Tibial artery (tissue), 4 donors: Measurements from ENCODE around the gene MBD3L5.
"Not testable (repeated sequence)": the region's sequence is repeated elsewhere in the genome, so short reads cannot be mapped to it uniquely, and the experiment has no call there.

Experiments used
- DNase-seq, 2 donors: peaks; one replicate each; pipeline ENCODE4 v3.0.0-alpha.2; 2019
- H3K27ac ChIP-seq, 2 donors: fragments of 200-600 bp; sonication (generic) in 1 of 2; 1 replicate in 1 of 2; 2 replicates in 1 of 2; pipeline ENCODE4 v1.5.1; 2018 to 2019; ENCODE audit warnings: mild to moderate bottlenecking in 1 of 2
- H3K27me3 ChIP-seq, 2 donors: fragments of 200-600 bp; sonication (generic) in 1 of 2; one replicate each; pipeline versions ENCODE4 v1.5.1 to v1.6.0; 2016 to 2019
- H3K36me3 ChIP-seq, 3 donors: fragments of 200-600 bp; sonication (generic) in 2 of 3; one replicate each; pipeline ENCODE4 v1.5.1; 2016 to 2019; ENCODE audit warnings: mild to moderate bottlenecking in 2 of 3
- H3K4me1 ChIP-seq, 4 donors: fragments of 200-600 bp; sonication (generic) in 2 of 4; 1 replicate in 3 of 4; 2 replicates in 1 of 4; pipeline ENCODE4 v1.5.1; 2016 to 2019
- H3K4me3 ChIP-seq, 2 donors: fragments of 200-600 bp; sonication (generic) in 1 of 2; 1 replicate in 1 of 2; 2 replicates in 1 of 2; pipeline ENCODE4 v1.5.1; 2018 to 2019; ENCODE audit warnings: mild to moderate bottlenecking in 2 of 2
- H3K9me3 ChIP-seq, 3 donors: fragments of 200-600 bp; sonication (generic) in 1 of 3; one replicate each; pipeline ENCODE4 v1.5.1; 2016 to 2019
- CTCF ChIP-seq, 2 experiments: fragments of 200-600 bp in 1 of 2; fragments of 450-650 bp in 1 of 2; IDR thresholded peaks; one replicate each; pipeline ENCODE4 v1.5.1; 2017 to 2019; ENCODE audit warnings: antibody characterized with exemption in 2 of 2, mild to moderate bottlenecking in 1 of 2, moderate library complexity in 1 of 2
- intact Hi-C: fragments of 100-400 bp; cut with DNase I; formaldehyde crosslinking; loops from one replicate; pipeline ENCODE4 v1.15.0; 2023; ENCODE audit warnings: low total_unique reads

Gene MBD3L5

GRCh38 chr19:7030278-7030677, at the start of gene MBD3L5:
TSS of gene MBD3L5 (plus strand) at chr19:7030578. CDS start at chr19:7030612, 34 bp downstream.
- intact Hi-C loops, H3K36me3 ChIP-seq, DNase-seq, H3K4me3 ChIP-seq, H3K9me3 ChIP-seq, H3K4me1 ChIP-seq, H3K27ac ChIP-seq, H3K27me3 ChIP-seq: not testable (repeated sequence)

GRCh38 chr19:6983448-6983847, 46.9 kb upstream of the MBD3L5 start:
- Histone ChIP-seq H3K4me3 (no peak overlapping the region), H3K36me3 (no peaks in the 10 kb centered on the region), H3K9me3 (peaks cover 0 to 17% (median 12%) of the 10 kb centered on the region in 3 donors), H3K4me1 (no peaks in the 10 kb centered on the region), H3K27me3 (no peaks in the 10 kb centered on the region), H3K27ac (no peak overlapping the region)
- intact Hi-C loops = no loop called here
- DNase-seq = no peak
- TF ChIP-seq CTCF (IDR thresholded peaks at IDR 0.05) = no peak

- Histone ChIP-seq H3K27ac (no peak overlapping the region), H3K9me3 (peaks cover 0 to 17% (median 10%) of the 10 kb centered on the region in 3 donors), H3K4me3 (no peak overlapping the region), H3K27me3 (no peaks in the 10 kb centered on the region), H3K4me1 (no peaks in the 10 kb centered on the region), H3K36me3 (no peaks in the 10 kb centered on the region)
- no peak for DNase-seq
- intact Hi-C loops = no loop called here
- no peak for TF ChIP-seq CTCF (IDR thresholded peaks at IDR 0.05)
Measured at GRCh38 chr19:6987850-6988249, 42.5 kb upstream of the MBD3L5 start.

- H3K4me3 ChIP-seq = no peak overlapping the region
- TF ChIP-seq CTCF (IDR thresholded peaks at IDR 0.05) = no peak
- H3K9me3 ChIP-seq = peaks cover 0 to 14% (median 8%) of the 10 kb centered on the region in 3 donors
- H3K27ac ChIP-seq = no peak overlapping the region
- no peaks in the 10 kb centered on the region for H3K36me3 ChIP-seq
- intact Hi-C loops = no loop called here
- no peaks in the 10 kb centered on the region for H3K4me1 ChIP-seq
- no peaks in the 10 kb centered on the region for H3K27me3 ChIP-seq
- no peak for DNase-seq
Measured at GRCh38 chr19:6988257-6988656, 42.1 kb upstream of the MBD3L5 start.

- Histone ChIP-seq H3K4me3 (no peak overlapping the region), H3K9me3 (no peaks in the 10 kb centered on the region), H3K27me3 (no peaks in the 10 kb centered on the region), H3K27ac (no peak overlapping the region), H3K4me1 (no peaks in the 10 kb centered on the region), H3K36me3 (no peaks in the 10 kb centered on the region)
- intact Hi-C loops = no loop called here
- DNase-seq = no peak
- TF ChIP-seq CTCF (IDR thresholded peaks at IDR 0.05) = no peak
Measured at GRCh38 chr19:6995054-6995453, 35.3 kb upstream of the MBD3L5 start.

GRCh38 chr19:6996810-6997209, 33.6 kb upstream of the MBD3L5 start:
- no peaks in the 10 kb centered on the region for H3K9me3 ChIP-seq
- no peaks in the 10 kb centered on the region for H3K4me1 ChIP-seq
- no peak for DNase-seq
- H3K27me3 ChIP-seq = no peaks in the 10 kb centered on the region
- intact Hi-C loops = no loop called here
- no peak overlapping the region for H3K27ac ChIP-seq
- no peak for TF ChIP-seq CTCF (IDR thresholded peaks at IDR 0.05)
- no peak overlapping the region for H3K4me3 ChIP-seq
- H3K36me3 ChIP-seq = no peaks in the 10 kb centered on the region
